Motor neuron (in vitro differentiated cells): Measurements from ENCODE around the gene MAL. TPM values are rescaled to one million over a fixed set of nuclear protein-coding genes. Genes with fewer than 3 reads are reported as not detected.
A peak's percentile ranks its signal among the peaks of the same experiment; 100 is the strongest.

ENCODE experiments used
- ATAC-seq, 8 experiments: fragments of 200-7000 bp; cut with Tn5 transposase; replicated peaks in 6 of 8; 2 replicates each; pipeline ENCODE4 v1.8.0; 2021; ENCODE audit warnings: mild to moderate bottlenecking in 8 of 8, moderate library complexity in 8 of 8
- H3K27ac ChIP-seq, 2 donors: fragments of 250-450 bp; sonication (Bioruptor Pico); 2 replicates each; pipeline ENCODE4 v1.9.0; 2021; ENCODE audit warnings: antibody characterized with exemption in 2 of 2, mild to moderate bottlenecking in 2 of 2, moderate library complexity in 1 of 2
- H3K4me1 ChIP-seq, 2 donors: fragments of 250-450 bp; sonication (Bioruptor Pico); replicated peaks in 1 of 2; 2 replicates each; pipeline ENCODE4 v1.6.1; 2021; ENCODE audit warnings: antibody characterized with exemption in 2 of 2, mild to moderate bottlenecking in 2 of 2, moderate library complexity in 1 of 2
- H3K4me3 ChIP-seq, 5 donors: fragments of 250-450 bp; sonication (Bioruptor Pico); 2 replicates each; pipeline ENCODE4 v1.9.0; 2021; ENCODE audit warnings: antibody characterized with exemption in 5 of 5, mild to moderate bottlenecking in 5 of 5, moderate library complexity in 4 of 5
- WGBS, 10 experiments: fragments of 450-650 bp; shearing (Covaris generic); methylation state at CpG; one replicate each; pipeline ENCODE4 v1.0.0; 2022; 5-methylcytosine and 5-hydroxymethylcytosine counted together
- in situ Hi-C, 9 experiments: fragments of 400-800 bp; cut with MboI; loops; one replicate each; pipeline ENCODE4 v1.15.0; 2021; ENCODE audit warnings: low sequenced_read_pairs in 9 of 9, low pct_unique_long_range_greater_than_20kb in 2 of 9; ENCODE audit not compliant: unreplicated experiment in 9 of 9
- total RNA-seq, 8 experiments: library from RNA; unstranded; fragments of 300-600 nt; gene quantifications; 2 replicates each; pipeline versions ENCODE4 v1.2.3 to v1.2.4, GENCODE V29; 2022

MAL gene
- total RNA-seq, result 10 to 100 TPM in 2 of 8 experiments, 1 to 10 TPM in 4, under 1 TPM in 2; 0.41 to 62.2 (median 2.1) TPM

DNA sequence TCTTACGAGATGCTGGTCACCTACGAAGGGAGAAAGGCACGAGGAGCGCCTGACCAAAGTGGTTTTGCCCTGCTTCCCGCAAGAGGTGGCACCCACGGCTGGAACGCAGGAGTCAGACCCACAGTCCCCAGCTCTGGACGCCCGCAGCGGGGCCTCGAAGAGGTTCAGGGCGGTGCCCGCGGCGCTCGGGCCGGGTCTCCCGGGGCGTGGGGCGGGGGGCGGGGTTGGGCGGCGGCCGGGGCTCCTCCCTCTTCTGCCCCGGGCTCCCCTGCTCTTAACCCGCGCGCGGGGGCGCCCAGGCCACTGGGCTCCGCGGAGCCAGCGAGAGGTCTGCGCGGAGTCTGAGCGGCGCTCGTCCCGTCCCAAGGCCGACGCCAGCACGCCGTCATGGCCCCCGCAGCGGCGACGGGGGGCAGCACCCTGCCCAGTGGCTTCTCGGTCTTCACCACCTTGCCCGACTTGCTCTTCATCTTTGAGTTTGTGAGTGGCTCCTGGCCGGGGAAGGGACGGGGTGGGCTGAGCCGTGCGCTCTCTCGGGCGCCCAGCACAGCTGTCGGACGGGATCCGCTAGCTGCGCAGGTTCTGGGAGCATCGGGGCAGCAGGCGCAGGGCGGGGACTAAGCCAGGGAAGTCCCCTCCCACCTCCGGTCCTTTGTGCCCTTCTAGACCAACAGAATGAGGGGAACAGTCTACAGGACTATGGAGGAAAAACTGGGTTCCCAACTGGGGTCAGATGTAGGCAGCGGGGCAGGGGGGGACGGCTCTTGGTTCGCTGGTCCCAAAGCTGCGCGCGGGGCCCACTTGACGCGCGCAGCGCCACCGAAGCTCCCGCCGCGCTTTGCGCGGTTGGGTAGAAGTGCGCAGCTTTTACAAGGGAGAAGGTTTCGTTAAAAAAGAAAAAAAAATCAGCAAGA lies at the start of gene MAL:
Gene MAL, plus strand, starts transcription at position 303 of the 914 bp plus-strand sequence. Its CDS starts 85 bp downstream, at position 388.
- Histone ChIP-seq H3K4me3 (peak within 1 kb of the TSS; percentile 20 to 47 (median 42)), H3K27ac (peak within 1 kb of the TSS in 1 of 2 donors; percentile 31), H3K4me1 (peaks cover 0 to 21% of the 10 kb centered on the region in 2 donors)
- peak; percentile 14 to 68 (median 57) for ATAC-seq
- in situ Hi-C loops, result no loop called here
- WGBS, 10 experiments, result 1 to 27% (median 2%) methylated on average over 4 to 17 of the region's 81 CpGs; no CpG with 5 or more reads in 5 of the 10 experiments

DNA sequence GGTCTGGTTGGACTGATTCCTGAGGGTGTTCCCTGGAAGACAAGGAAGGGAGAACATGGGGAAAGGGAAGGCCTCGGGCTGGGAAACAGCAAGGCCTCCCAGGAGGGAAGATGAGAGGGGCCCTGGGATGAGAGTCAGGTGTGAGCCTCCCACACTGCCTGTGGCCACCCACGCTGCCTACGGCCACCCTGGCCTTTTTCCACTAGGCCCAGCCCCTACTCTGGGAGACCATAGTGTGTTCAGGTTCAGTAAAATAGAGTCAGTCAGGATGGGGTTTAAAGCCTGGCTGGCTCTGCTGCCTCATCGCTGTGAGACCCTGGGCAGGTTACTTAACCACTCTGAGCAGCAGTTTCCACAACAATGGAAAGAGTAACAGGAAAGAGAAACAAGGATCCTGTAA lies 47.7 kb upstream of the MAL start:
- Histone ChIP-seq H3K27ac (no peak overlapping the region), H3K4me3 (no peak overlapping the region), H3K4me1 (no peaks in the 10 kb centered on the region)
- in situ Hi-C loops, result loop anchor here in 1 of 9 experiments (25.0 kb wide), 1 partner anchor 134 kb away; the partner anchor contains the start of gene MRPS5
- 50 to 73% methylated on average over 1 to 3 of the region's 4 CpGs; no CpG with 5 or more reads in 8 of the 10 experiments for WGBS, 10 experiments
- no peak for ATAC-seq

DNA sequence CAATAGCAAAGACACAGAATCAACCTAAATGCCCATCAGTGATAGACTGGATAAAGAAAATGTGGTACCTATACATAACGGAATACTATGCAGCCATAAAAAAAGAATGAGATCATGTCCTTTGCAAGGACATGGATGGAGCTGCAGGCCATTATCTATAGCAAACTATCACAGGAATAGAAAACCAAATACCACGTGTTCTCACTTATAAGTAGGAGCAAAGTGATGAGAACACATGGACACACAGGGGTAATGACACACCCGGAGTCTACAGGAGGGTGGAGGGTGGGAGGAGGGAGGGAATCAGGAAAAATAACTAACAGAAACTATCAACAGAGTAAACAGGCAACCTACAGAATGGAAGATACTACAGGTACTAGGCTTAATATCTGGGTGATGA lies 46.6 kb upstream of the MAL start:
- no peak overlapping the region for H3K27ac ChIP-seq
- ATAC-seq, result no peak
- H3K4me3 ChIP-seq, result no peak overlapping the region
- in situ Hi-C loops, result loop anchor here in 1 of 9 experiments (25.0 kb wide), 1 partner anchor 133 kb away; the partner anchor contains the start of gene MRPS5
- WGBS, 10 experiments, result 14 to 86% (median 69%) methylated on average over 1 to 3 of the region's 3 CpGs; no CpG with 5 or more reads in 4 of the 10 experiments
- H3K4me1 ChIP-seq, result no peaks in the 10 kb centered on the region

DNA sequence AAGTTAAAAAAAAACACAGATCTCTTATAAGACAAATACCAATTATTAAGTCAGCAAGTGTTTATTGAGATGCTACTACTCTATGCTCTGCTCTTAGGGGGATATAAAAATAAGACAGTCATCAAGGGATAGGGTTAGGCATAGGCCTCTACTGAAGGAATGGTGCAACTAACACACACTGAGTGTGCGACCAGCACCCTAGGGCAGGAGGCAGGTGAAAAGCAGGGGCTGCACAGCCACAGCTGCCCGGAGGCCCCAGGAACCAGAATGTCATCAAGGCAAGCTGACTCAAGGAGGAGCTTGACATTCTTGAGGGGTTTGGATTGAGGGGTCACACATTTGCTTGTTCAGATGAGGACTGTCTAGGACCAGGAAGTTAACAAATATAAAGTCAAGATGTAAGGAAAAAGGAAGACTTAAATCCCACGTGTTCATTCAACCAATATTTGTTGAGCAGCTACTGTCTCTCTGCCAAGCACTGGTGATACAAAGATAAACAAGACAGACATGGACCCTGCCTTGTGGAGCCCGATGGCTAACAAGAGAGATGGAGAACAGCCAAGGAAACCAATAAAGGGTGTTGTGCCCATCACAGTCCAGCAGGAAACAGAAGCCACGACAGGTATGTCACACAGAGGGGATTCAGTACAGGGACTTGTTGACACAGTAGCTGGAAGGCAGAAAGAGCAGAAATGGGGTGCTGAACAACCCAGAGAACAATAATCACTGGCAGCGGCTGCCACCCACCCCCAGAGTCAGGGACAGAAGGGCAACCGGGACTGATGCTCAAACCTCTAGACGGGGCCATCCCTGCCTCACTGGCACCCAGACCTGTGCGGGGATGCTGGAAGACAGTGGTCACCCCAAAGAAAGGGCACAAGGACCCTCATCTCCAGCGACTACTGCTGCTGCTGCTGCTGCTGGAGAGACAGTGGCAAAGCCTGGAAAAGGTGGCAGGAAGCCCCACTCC lies 45.8 kb upstream of the MAL start:
- no peak for ATAC-seq
- WGBS, 10 experiments, result 43 to 100% (median 71%) methylated on average over 1 to 4 of the region's 10 CpGs

DNA sequence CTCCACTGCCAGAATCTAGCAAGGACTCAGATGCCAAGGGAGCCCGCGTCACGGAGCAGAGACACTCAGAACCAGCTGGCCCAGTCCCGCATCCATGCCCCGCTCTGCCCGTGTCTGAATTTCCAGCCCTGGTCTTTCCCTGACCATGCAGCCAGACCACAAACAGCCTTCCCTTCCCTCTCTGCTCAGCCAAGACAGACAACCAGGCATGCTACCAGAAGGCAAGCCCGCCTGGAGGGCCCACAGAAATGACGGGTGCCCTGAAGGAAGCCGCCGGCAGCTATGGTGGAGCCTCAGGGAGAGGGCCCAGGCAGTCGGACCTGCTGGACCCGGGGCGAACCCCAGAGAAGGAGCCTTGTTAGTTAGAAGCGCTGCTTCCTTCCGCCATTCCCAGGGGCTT lies 45.1 kb upstream of the MAL start:
- in situ Hi-C loops, result loop anchor here in 1 of 9 experiments (25.0 kb wide), 1 partner anchor 132 kb away; the partner anchor contains the start of gene MRPS5
- Histone ChIP-seq H3K4me3 (no peak overlapping the region), H3K27ac (no peak overlapping the region), H3K4me1 (no peaks in the 10 kb centered on the region)
- no peak for ATAC-seq
- 42 to 83% (median 80%) methylated on average over 5 to 10 of the region's 15 CpGs; no CpG with 5 or more reads in 7 of the 10 experiments for WGBS, 10 experiments

More for the DNA sequence above, 45.8 kb upstream of the MAL start:
- no peak overlapping the region for H3K4me3 ChIP-seq
- no peak overlapping the region for H3K27ac ChIP-seq
- no peaks in the 10 kb centered on the region for H3K4me1 ChIP-seq
- in situ Hi-C loops, result loop anchor here in 1 of 9 experiments (25.0 kb wide), 1 partner anchor 133 kb away; the partner anchor contains the start of gene MRPS5

DNA sequence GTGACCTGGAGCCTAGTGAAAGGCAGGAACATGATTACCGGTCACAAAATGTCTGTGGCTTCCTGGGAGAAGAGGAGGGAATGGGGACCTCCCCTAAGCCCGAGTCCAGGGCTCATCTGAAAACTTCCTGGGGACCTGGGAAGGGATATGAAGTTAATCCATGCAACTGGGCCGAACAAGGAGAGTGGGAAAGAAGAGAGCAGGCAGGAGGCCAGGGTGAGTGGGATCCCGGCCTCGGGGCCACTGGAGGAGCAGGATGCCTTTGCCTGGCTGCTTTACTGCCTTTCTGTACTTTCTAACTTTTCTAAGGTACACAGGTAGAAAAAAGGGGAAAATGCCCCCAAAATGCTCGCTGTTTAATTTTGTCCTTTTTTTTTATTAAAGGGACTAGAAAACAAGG lies 43.4 kb upstream of the MAL start:
- no peak for ATAC-seq
- in situ Hi-C loops, result loop anchor here in 1 of 9 experiments (25.0 kb wide), 1 partner anchor 130 kb away; the partner anchor contains the start of gene MRPS5
- WGBS, 10 experiments, result 18 to 100% (median 69%) methylated on average over 1 to 6 of the region's 6 CpGs; no CpG with 5 or more reads in 1 of the 10 experiments

DNA sequence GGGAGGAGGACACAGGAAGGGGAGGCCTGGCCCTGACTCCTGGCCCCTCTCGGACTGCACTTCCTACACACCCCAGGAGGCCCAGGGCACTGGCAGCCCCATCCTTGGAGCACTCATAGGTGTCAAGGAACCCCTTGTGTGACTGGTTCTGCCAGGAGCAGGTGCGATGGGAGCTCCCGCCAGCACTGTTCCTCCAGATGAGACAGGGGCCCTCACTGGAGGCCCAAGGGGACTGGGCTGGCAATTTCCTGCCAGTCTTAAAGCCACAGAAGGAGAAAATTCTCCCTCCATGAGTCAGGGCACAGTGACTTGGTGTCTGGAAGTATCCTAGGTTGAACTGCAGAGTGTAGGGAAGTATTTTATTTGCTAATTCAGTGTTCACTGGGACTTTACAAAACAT lies 42.8 kb upstream of the MAL start:
- peak in 3 of 8 experiments; percentile 35 to 74 (median 55) for ATAC-seq
- no peaks in the 10 kb centered on the region for H3K4me1 ChIP-seq
- 41 to 70% (median 60%) methylated on average over 1 to 3 of the region's 3 CpGs; no CpG with 5 or more reads in 5 of the 10 experiments for WGBS, 10 experiments

More for the DNA sequence above, 43.4 kb upstream of the MAL start:
- Histone ChIP-seq H3K4me3 (no peak overlapping the region), H3K27ac (no peak overlapping the region), H3K4me1 (no peaks in the 10 kb centered on the region)

DNA sequence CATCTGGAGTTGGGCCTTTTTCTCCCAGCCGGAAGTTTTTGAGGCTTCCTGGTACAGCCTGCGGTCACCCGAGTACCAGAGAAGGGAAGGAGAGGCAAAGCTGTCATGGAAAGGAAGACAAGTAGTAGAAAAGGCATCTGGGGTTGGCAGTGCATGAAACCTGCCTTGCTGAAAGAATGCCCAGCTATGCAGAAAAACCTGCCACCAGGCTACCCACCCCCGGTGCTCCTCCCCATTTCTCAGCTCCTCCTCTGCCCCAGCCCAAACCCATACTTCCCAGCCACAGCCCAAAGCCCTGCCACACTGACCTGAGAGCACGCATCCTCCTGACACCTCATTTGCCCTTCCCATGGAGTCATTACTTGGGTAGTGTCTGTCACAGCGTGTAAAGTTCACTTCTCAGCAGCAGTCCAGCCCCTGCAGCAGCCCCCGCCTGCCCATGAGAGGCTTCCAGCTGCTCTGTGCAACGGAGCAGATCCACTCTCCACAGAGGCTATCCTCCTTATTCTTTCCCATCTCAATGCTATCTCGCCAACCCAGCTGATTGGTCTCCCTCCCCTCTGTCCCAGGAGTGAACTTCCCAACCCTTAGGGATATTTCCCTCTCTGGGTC lies 40.4 kb upstream of the MAL start:
- WGBS, 10 experiments, result 33 to 79% (median 67%) methylated on average over 1 to 5 of the region's 9 CpGs; no CpG with 5 or more reads in 5 of the 10 experiments
- Histone ChIP-seq H3K27ac (no peak overlapping the region), H3K4me3 (no peak overlapping the region), H3K4me1 (no peaks in the 10 kb centered on the region)
- in situ Hi-C loops, result loop anchor here in 1 of 9 experiments (25.0 kb wide), 1 partner anchor 127 kb away; the partner anchor contains the start of gene MRPS5
- ATAC-seq, result no peak

More for the DNA sequence above, 42.8 kb upstream of the MAL start:
- Histone ChIP-seq H3K27ac (no peak overlapping the region), H3K4me3 (no peak overlapping the region)
- in situ Hi-C loops, result loop anchor here in 1 of 9 experiments (25.0 kb wide), 1 partner anchor 130 kb away; the partner anchor contains the start of gene MRPS5

DNA sequence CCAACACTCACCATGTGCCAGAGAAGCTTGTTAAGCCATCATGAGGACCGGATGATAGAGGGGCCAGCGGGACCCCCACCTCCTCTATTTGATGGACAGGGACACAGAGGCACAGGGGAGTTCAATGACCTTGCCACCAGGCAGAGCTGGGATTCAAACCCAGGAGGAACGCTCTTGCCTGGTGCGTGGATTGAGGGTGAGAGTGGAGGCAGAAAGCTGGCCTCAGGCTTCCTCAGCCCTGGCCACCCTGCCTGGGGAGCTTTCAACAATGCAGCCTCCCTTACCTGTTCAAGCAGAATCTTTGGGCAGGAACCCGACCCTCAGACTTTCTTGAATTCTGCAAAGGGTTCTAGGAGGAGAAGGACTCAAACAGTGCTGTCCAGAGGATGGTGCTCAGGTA lies 39.9 kb upstream of the MAL start:
- in situ Hi-C loops, result loop anchor here in 1 of 9 experiments (25.0 kb wide), 1 partner anchor 127 kb away; the partner anchor contains the start of gene MRPS5
- no peak overlapping the region for H3K4me3 ChIP-seq
- no peak overlapping the region for H3K27ac ChIP-seq
- no peak for ATAC-seq
- WGBS, 10 experiments, result 0 to 95% (median 56%) methylated on average over 1 to 4 of the region's 5 CpGs; no CpG with 5 or more reads in 5 of the 10 experiments
- no peaks in the 10 kb centered on the region for H3K4me1 ChIP-seq

DNA sequence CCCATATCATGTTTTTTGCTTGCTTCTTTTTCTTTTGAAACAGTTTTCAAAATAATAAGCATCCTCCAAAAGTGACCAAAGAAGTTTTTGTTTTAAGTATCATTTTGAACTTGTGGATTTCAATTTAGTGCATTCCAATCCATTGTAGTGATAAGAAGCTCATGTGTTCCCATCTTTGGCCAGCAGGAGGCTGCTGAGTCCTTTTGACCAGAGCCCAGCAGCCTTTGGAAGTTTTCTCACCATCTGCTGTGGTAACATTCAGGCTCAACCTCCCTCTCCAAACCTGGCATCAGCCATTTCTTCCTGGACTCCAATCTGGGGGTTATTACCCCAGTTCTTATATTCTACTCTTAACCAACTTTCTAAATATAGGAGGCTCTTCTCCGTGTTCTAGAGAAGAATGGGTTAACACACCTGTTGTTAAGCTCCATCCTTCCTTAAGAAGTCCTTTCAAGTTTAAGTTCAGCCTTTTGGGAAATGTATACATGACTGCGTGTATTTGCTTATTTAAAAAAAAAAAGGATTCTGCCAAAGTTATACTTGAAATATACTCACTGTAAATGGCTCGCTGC lies 39.0 kb upstream of the MAL start:
- 23 to 90% (median 54%) methylated on average over 1 to 3 of the region's 3 CpGs; no CpG with 5 or more reads in 1 of the 10 experiments for whole genome bisulfite sequencing, 10 experiments
- in situ Hi-C loops, result loop anchor here in 1 of 9 experiments (25.0 kb wide), 1 partner anchor 126 kb away; the partner anchor contains the start of gene MRPS5
- ATAC-seq, result peak; percentile 62 to 95 (median 79)

More for the DNA sequence above, 39.0 kb upstream of the MAL start:
- Histone ChIP-seq H3K27ac (no peak overlapping the region), H3K4me1 (no peaks in the 10 kb centered on the region), H3K4me3 (no peak overlapping the region)
